Osteocyte (in vitro differentiated cells): Measurements from ENCODE around the gene SMYD3. TPM values are rescaled to one million over a fixed set of nuclear protein-coding genes. Genes with fewer than 3 reads are reported as not detected.

Experiments
- DNase-seq: peaks from one replicate; pipeline ENCODE4 v3.0.0; 2021; ENCODE audit warnings: mixed read lengths; ENCODE audit not compliant: unreplicated experiment; ENCODE audit errors: extremely low spot score
- H3K27ac Mint-ChIP-seq: one replicate; pipeline ENCODE4 v1.8.0; 2021; ENCODE audit warnings: mild to moderate bottlenecking, mixed read lengths; ENCODE audit not compliant: unreplicated experiment
- H3K27me3 Mint-ChIP-seq: one replicate; pipeline ENCODE4 v1.8.0; 2021; ENCODE audit warnings: mixed read lengths; ENCODE audit not compliant: unreplicated experiment
- H3K36me3 Mint-ChIP-seq: one replicate; pipeline ENCODE4 v1.8.0; 2021; ENCODE audit warnings: mixed read lengths; ENCODE audit not compliant: unreplicated experiment
- H3K4me1 Mint-ChIP-seq: one replicate; pipeline ENCODE4 v1.8.0; 2021; ENCODE audit warnings: mixed read lengths; ENCODE audit not compliant: unreplicated experiment
- H3K4me3 Mint-ChIP-seq: one replicate; pipeline ENCODE4 v1.8.0; 2021; ENCODE audit warnings: mild to moderate bottlenecking, moderate library complexity, mixed read lengths; ENCODE audit not compliant: unreplicated experiment
- H3K9me3 Mint-ChIP-seq: one replicate; pipeline ENCODE4 v1.8.0; 2021; ENCODE audit warnings: mixed read lengths; ENCODE audit not compliant: unreplicated experiment
- CTCF ChIP-seq: fragments of 200-600 bp; sonication (generic); IDR thresholded peaks from 2 replicates; pipeline ENCODE4 v1.5.0; 2021; ENCODE audit warnings: antibody characterized with exemption, mild to moderate bottlenecking, moderate library complexity
- total RNA-seq: library from RNA; stranded (reverse); gene quantifications from 2 replicates; pipeline ENCODE4 v1.2.1, GENCODE V29; 2021

The SMYD3 gene
- total RNA-seq, 1 donor from 2014 or later, result 22.3 TPM

GRCh38 chr1:245991266-245991665 is 515.8 kb downstream of the SMYD3 start:
- Mint-ChIP-seq H3K4me1 (peaks cover 25% of the 10 kb centered on the region), H3K4me3 (no peak overlapping the region), H3K27me3 (no peaks in the 10 kb centered on the region), H3K27ac (no peak overlapping the region), H3K36me3 (peaks cover 2% of the 10 kb centered on the region), H3K9me3 (peaks cover 3% of the 10 kb centered on the region)
- TF ChIP-seq CTCF, result no peak
- no peak for DNase-seq

- Mint-ChIP-seq H3K27me3 (no peaks in the 10 kb centered on the region), H3K9me3 (peaks cover 3% of the 10 kb centered on the region), H3K36me3 (peaks cover 2% of the 10 kb centered on the region), H3K27ac (no peak overlapping the region), H3K4me3 (no peak overlapping the region), H3K4me1 (peaks cover 28% of the 10 kb centered on the region)
- DNase-seq, result no peak
- TF ChIP-seq CTCF, result no peak
These were observed 516.6 kb downstream of the SMYD3 start for GRCh38 chr1:245990315-245991022.

GRCh38 chr1:245988393-245989078 is 518.5 kb downstream of the SMYD3 start:
- Mint-ChIP-seq H3K27me3 (no peaks in the 10 kb centered on the region), H3K36me3 (no peaks in the 10 kb centered on the region), H3K4me1 (peaks cover 32% of the 10 kb centered on the region), H3K9me3 (peaks cover 3% of the 10 kb centered on the region), H3K4me3 (no peak overlapping the region), H3K27ac (no peak overlapping the region)
- TF ChIP-seq CTCF, result no peak
- DNase-seq, result no peak

DNA sequence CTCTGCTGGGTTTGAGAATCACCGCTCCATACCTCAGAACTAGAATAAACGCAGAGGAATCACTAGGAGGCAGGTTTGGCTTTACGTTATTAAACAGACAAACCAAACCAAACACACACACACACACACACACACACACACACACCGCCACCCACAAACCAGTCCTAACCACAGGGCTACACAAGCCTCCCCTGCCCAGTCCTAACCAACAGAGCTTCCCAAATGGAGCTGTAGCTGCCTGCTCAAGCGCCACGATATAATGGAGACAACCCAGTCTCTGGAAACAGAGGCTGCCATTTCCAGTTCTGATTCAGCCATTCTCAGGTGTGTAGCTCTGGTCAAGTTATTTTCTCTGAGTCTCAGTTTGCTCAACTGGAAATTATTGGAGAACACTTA is 519.1 kb downstream of the SMYD3 start:
- H3K27me3 Mint-ChIP-seq, result no peaks in the 10 kb centered on the region
- peaks cover 33% of the 10 kb centered on the region for H3K4me1 Mint-ChIP-seq
- H3K36me3 Mint-ChIP-seq, result no peaks in the 10 kb centered on the region
- DNase-seq, result no peak
- no peak overlapping the region for H3K27ac Mint-ChIP-seq
- no peak for TF ChIP-seq CTCF
- H3K9me3 Mint-ChIP-seq, result peaks cover 3% of the 10 kb centered on the region
- no peak overlapping the region for H3K4me3 Mint-ChIP-seq

GRCh38 chr1:245987577-245987976 is 519.5 kb downstream of the SMYD3 start:
- no peak overlapping the region for H3K4me3 Mint-ChIP-seq
- no peak for DNase-seq
- no peaks in the 10 kb centered on the region for H3K36me3 Mint-ChIP-seq
- peak overlapping the region; percentile 87 for H3K27ac Mint-ChIP-seq
- no peak for TF ChIP-seq CTCF
- H3K9me3 Mint-ChIP-seq, result peaks cover 3% of the 10 kb centered on the region
- peaks cover 33% of the 10 kb centered on the region for H3K4me1 Mint-ChIP-seq
- H3K27me3 Mint-ChIP-seq, result no peaks in the 10 kb centered on the region
